CD4-positive, alpha-beta T cell treated with Interleukin-4 for 4 hours (primary cell): ENCODE data around the gene CDK6.
"Not testable (repeated sequence)": the region's sequence is repeated elsewhere in the genome, so short reads cannot be mapped to it uniquely, and the experiment has no call there.

Source experiments
- DNase-seq: peaks from one replicate; pipeline ENCODE4 v3.0.0-alpha.2; 2020

Gene CDK6

GRCh38 chr7:92612501-92612900 is 223.9 kb downstream of the CDK6 start:
- DNase-seq, result no peak

- DNase-seq, result no peak
These were observed 224.6 kb downstream of the CDK6 start for GRCh38 chr7:92611735-92612134.

- DNase-seq, result peak; percentile 36
These were observed 226.4 kb downstream of the CDK6 start for GRCh38 chr7:92609921-92610518.

GRCh38 chr7:92608380-92609322 is 227.7 kb downstream of the CDK6 start:
- DNase-seq, result no peak

- DNase-seq, result no peak
These were observed 229.4 kb downstream of the CDK6 start for GRCh38 chr7:92606985-92607384.

GRCh38 chr7:92604517-92604916 is 231.9 kb downstream of the CDK6 start:
- not testable (repeated sequence) for DNase-seq

- no peak for DNase-seq
These were observed 233.3 kb downstream of the CDK6 start for GRCh38 chr7:92603089-92603445.

GRCh38 chr7:92602352-92603088 is 233.9 kb downstream of the CDK6 start:
- no peak for DNase-seq

GRCh38 chr7:92598310-92598981 is 237.9 kb downstream of the CDK6 start:
- DNase-seq, result no peak

- DNase-seq, result no peak
These were observed 241.1 kb downstream of the CDK6 start for GRCh38 chr7:92595281-92595680.

GRCh38 chr7:92594746-92595145 is 241.6 kb downstream of the CDK6 start:
- no peak for DNase-seq

GRCh38 chr7:92590711-92591310 is 245.6 kb downstream of the CDK6 start:
- DNase-seq, result no peak

- DNase-seq, result no peak
These were observed 247.3 kb downstream of the CDK6 start for GRCh38 chr7:92589056-92589455.

GRCh38 chr7:92588561-92588960 is 247.8 kb downstream of the CDK6 start:
- no peak for DNase-seq

- no peak for DNase-seq
These were observed 249.5 kb downstream of the CDK6 start for GRCh38 chr7:92586841-92587240.

- no peak for DNase-seq
These were observed 250.0 kb downstream of the CDK6 start for GRCh38 chr7:92586403-92586802.

GRCh38 chr7:92584953-92585352 is 251.4 kb downstream of the CDK6 start:
- no peak for DNase-seq

GRCh38 chr7:92582948-92583347 is 253.4 kb downstream of the CDK6 start:
- DNase-seq, result no peak

GRCh38 chr7:92576296-92576695 is 260.1 kb downstream of the CDK6 start:
- no peak for DNase-seq

- no peak for DNase-seq
These were observed 267.2 kb downstream of the CDK6 start for GRCh38 chr7:92569137-92569536.

GRCh38 chr7:92567460-92567859 is 268.9 kb downstream of the CDK6 start:
- DNase-seq, result no peak

GRCh38 chr7:92563345-92563744 is 273.0 kb downstream of the CDK6 start:
- no peak for DNase-seq

GRCh38 chr7:92560602-92561001 is 275.8 kb downstream of the CDK6 start:
- DNase-seq, result no peak
